HG03039 (cell line): Measurements from ENCODE around the gene CACNA2D3.

Experiments
- ATAC-seq: cut with Tn5 transposase; IDR thresholded peaks from one replicate; pipeline ENCODE4 v1.9.1; 2021; ENCODE audit warnings: mild to moderate bottlenecking, moderate library complexity; ENCODE audit not compliant: unreplicated experiment

CACNA2D3 gene

GRCh38 chr3:54518011-54518675, 395.8 kb downstream of the CACNA2D3 start:
- no peak for ATAC-seq

- no peak for ATAC-seq
These were observed 397.1 kb downstream of the CACNA2D3 start for GRCh38 chr3:54519493-54519892.

- ATAC-seq: no peak
These were observed 397.7 kb downstream of the CACNA2D3 start for GRCh38 chr3:54520060-54520459.

DNA sequence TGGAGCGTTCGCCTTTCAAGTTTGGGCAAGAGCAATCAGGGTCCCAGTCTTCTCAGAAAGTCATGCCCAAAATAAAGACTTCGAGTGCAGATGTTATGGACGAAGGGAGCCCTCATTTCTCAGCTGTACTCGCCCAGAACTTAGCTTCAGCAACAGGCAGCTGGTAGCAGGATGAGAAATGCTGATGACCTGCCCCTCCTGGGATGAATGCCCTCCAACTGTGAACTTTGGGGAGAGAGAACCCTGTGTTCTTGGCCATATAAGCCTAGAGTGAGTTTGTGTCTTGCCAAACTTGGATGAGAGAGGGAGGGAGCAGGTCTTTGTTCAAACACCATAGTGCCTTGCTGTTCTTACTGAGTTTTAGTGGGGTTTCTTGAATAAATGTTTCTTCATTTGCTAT, 405.2 kb downstream of the CACNA2D3 start:
- no peak for ATAC-seq

GRCh38 chr3:54527953-54528352, 405.6 kb downstream of the CACNA2D3 start:
- ATAC-seq: no peak

GRCh38 chr3:54528668-54529067, 406.3 kb downstream of the CACNA2D3 start:
- no peak for ATAC-seq

DNA sequence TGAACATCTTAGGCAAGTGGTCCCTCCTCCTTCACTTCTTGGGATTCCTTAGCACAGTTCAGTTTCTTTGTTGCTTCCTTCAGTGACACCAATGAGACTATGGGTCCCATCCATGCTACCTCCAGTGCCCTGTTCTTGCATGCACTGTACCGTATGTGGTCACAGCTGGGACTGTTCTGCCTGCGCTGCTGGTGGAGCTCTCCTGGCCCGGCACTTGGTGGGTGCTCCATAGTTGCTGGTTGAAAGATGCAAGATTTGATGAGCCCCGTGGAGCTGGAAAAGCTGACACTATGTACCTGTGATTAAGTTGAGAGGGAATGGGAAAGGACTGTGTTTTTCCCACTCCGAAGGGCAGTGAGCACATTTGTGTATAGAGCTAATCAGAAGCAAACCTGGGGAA, 407.7 kb downstream of the CACNA2D3 start:
- ATAC-seq: no peak

DNA sequence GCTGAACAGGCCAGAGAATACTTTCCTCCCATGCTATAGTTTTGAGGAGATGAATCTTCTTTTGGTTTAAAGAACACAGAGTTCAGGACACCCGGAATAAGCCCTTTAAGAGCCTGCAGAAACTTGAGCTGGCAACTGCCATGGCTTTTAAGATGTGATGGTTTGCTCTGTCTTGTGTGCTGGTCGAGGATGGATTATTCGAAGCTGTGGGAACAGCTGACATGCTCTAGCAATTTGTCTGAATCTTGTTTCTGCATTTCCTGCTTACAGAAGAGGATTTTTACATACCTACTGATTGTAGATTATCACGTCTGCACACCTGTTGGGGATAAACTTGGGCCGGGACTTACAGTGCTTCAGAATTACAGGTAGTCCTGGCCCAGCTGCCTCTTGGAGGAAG, 408.6 kb downstream of the CACNA2D3 start:
- no peak for ATAC-seq

DNA sequence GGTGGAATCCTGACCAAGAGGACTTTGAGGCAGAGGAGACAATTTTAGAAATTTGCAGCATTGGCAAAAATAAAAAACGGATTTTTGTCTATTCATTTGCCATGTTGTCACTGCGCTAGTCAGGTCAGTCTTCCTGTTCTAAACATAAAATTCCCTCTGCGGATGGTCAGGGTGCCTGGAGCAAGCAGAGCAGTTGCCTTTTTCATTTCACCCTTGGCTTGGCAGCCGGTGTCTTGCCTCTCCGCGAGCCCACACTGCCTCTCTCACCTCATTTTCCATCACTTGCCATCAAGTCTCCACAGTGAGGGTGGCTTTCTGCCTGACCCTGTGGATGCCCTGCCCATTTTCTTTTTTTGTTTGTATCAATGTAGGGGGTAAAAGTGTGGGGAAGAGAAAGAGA, 409.4 kb downstream of the CACNA2D3 start:
- ATAC-seq: no peak

GRCh38 chr3:54533856-54534255, 411.5 kb downstream of the CACNA2D3 start:
- no peak for ATAC-seq

GRCh38 chr3:54535619-54536018, 413.3 kb downstream of the CACNA2D3 start:
- no peak for ATAC-seq

GRCh38 chr3:54536450-54536849, 414.1 kb downstream of the CACNA2D3 start:
- no peak for ATAC-seq

GRCh38 chr3:54537506-54537905, 415.2 kb downstream of the CACNA2D3 start:
- no peak for ATAC-seq

- ATAC-seq: no peak
These were observed 416.0 kb downstream of the CACNA2D3 start for GRCh38 chr3:54538346-54538745.

- no peak for ATAC-seq
These were observed 419.0 kb downstream of the CACNA2D3 start for GRCh38 chr3:54541369-54541768.

DNA sequence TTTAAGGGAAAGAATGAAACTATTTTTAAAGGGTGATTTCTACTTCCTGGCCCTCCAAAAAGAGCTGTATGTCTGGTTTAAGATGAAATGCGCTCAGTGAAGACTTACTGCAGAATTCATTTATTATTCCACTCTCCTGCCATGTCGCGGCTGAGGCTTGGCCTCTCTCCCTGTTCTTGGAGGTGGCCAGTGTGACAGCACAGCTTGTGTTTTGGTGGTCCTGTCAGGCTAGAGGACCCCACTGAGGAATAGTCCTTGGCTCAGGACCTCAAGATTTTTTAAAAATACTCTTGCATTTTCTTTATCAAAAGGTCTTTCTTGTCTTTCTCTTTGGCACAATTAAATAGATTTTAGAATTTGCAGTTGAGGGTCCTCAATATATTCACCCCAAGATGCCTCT, 421.1 kb downstream of the CACNA2D3 start:
- no peak for ATAC-seq

- ATAC-seq: no peak
These were observed 424.7 kb downstream of the CACNA2D3 start for GRCh38 chr3:54547051-54547450.

- ATAC-seq: no peak
These were observed 425.5 kb downstream of the CACNA2D3 start for GRCh38 chr3:54547846-54548245.

DNA sequence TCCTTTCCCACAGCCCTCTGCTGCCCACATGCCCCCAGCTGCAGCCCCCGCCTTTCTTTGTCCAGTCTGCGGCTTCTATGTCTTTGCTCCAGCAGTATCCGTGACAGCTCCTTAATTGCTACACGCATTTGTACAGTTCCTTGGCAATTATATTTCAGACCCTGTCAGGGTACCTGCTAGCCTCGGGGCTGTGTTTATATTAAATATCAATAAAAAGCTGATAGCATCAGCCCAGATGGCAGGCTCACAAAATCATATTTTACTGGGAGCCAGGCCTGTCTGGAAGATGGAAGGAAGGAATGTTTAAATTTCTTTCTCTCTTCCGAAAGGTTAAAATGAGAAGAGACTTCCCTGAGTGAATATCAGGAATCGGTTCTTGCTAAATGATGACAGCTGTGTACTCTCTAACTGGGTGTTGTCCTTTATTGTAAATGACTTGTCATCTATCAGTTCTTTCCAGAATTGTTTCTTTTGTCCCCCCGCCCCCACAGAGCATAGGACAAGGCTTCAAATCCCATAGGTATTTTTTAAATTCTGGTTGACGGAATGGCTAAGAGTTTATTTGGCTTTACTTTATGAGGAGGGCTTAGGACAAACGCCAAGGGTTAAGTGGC, 427.4 kb downstream of the CACNA2D3 start:
- ATAC-seq: no peak

GRCh38 chr3:54550221-54550977, 428.0 kb downstream of the CACNA2D3 start:
- ATAC-seq: no peak

DNA sequence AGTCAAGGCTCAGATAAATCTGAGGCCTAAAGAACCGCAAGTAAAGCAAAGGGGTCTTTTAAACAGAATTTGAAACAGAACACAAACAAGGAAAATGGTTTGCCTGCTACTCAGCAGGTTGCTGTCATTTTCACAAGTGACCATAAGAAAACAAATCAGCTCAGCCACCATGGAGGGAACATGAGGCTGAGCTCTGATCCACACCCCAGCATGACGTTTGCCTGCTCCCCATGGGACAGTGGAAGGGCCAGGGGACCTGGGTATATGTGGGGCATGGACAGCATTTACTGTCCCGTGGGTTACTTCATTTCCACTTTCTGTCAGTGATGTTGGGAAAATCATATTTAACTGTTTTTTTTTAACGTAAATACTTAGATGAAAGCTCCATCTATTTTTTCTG, 434.3 kb downstream of the CACNA2D3 start:
- no peak for ATAC-seq
